ENCODE results near the gene CCL18.
"Not testable (repeated sequence)": the region's sequence is repeated elsewhere in the genome, so short reads cannot be mapped to it uniquely, and the experiment has no call there.

The CCL18 gene

GRCh38 chr17:36072431-36073121 lies 8.5 kb downstream of the CCL18 start:
- FAIRE-seq = no peak

- no peak for FAIRE-seq
These were observed 10.3 kb downstream of the CCL18 start for GRCh38 chr17:36074365-36074764.

- FAIRE-seq = not testable (repeated sequence)
These were observed 17.8 kb downstream of the CCL18 start for GRCh38 chr17:36081681-36082471.

GRCh38 chr17:36082482-36083120 lies 18.5 kb downstream of the CCL18 start:
- not testable (repeated sequence) for FAIRE-seq

GRCh38 chr17:36083691-36084090 lies 19.6 kb downstream of the CCL18 start:
- not testable (repeated sequence) for FAIRE-seq

GRCh38 chr17:36085765-36086164 lies 21.7 kb downstream of the CCL18 start:
- no peak for FAIRE-seq

GRCh38 chr17:36086791-36087190 lies 22.7 kb downstream of the CCL18 start:
- no peak for FAIRE-seq

- FAIRE-seq = not testable (repeated sequence)
These were observed 23.4 kb downstream of the CCL18 start for GRCh38 chr17:36087471-36087870.

- not testable (repeated sequence) for FAIRE-seq
These were observed 24.0 kb downstream of the CCL18 start for GRCh38 chr17:36087897-36088572.

GRCh38 chr17:36088670-36089338 lies 24.7 kb downstream of the CCL18 start:
- FAIRE-seq = no peak

GRCh38 chr17:36089339-36089865 lies 25.3 kb downstream of the CCL18 start:
- FAIRE-seq = no peak

GRCh38 chr17:36089888-36090836 lies 26.1 kb downstream of the CCL18 start, which contains the start of gene CCL3:
Gene CCL3, minus strand, starts transcription at chr17:36090143. Its CDS starts 85 bp downstream, at chr17:36090058.
- FAIRE-seq = no peak

- FAIRE-seq = no peak
These were observed 28.2 kb downstream of the CCL18 start for GRCh38 chr17:36092230-36092629.

GRCh38 chr17:36092715-36093114 lies 28.6 kb downstream of the CCL18 start:
- FAIRE-seq = not testable (repeated sequence)

- FAIRE-seq = no peak
These were observed 30.2 kb downstream of the CCL18 start for GRCh38 chr17:36094232-36094631.

GRCh38 chr17:36094746-36095145 lies 30.7 kb downstream of the CCL18 start:
- no peak for FAIRE-seq

GRCh38 chr17:36095992-36096391 lies 31.9 kb downstream of the CCL18 start:
- FAIRE-seq = no peak

GRCh38 chr17:36099004-36099403 lies 34.9 kb downstream of the CCL18 start:
- FAIRE-seq = not testable (repeated sequence)

GRCh38 chr17:36103401-36103975 lies 39.4 kb downstream of the CCL18 start, which contains the start of gene CCL4:
Gene CCL4, plus strand, starts transcription at chr17:36103827. Its CDS starts 79 bp downstream, at chr17:36103906.
- not testable (repeated sequence) for FAIRE-seq

GRCh38 chr17:36104246-36104645 lies 40.2 kb downstream of the CCL18 start:
- not testable (repeated sequence) for FAIRE-seq
